IMR-90 (cell line): ENCODE results near the gene EIF2B2. TPM values are rescaled to one million over a fixed set of nuclear protein-coding genes. Genes with fewer than 3 reads are reported as not detected.

ENCODE experiments used
- ATAC-seq: fragments of 200-7000 bp; cut with Tn5 transposase; 2 replicates; pipeline ENCODE4 v1.9.1; 2020; ENCODE audit warnings: low read depth, mild to moderate bottlenecking, moderate library complexity
- BruUV-seq: library from RNA; stranded (reverse); fragments of 400-500 nt; replicated peaks from 2 replicates; lab custom pipeline; 2021; lab: Mats Ljungman, UMichigan
- CTCF ChIA-PET: fragments of 300-600 bp; formaldehyde crosslinking; extraction: SDS; loops from one replicate; lab custom pipeline; 2021; ENCODE audit warnings: antibody characterized with exemption; lab: Yijun Ruan, JAX
- POLR2A ChIA-PET: fragments of 300-600 bp; sonication (Branson Sonifier 250); formaldehyde crosslinking; loops from one replicate; lab custom pipeline; 2022; ENCODE audit warnings: antibody characterized with exemption; ENCODE audit not compliant: unreplicated experiment; lab: Charles Lee
- DNase-seq: peaks from one replicate; pipeline ENCODE4 v3.0.0; 2013
- H2AFZ ChIP-seq: replicated peaks from 2 replicates; pipeline ENCODE3; 2013; ENCODE audit warnings: low read length, mild to moderate bottlenecking; ENCODE audit not compliant: poor library complexity
- H2AK5ac ChIP-seq: 2 replicates; pipeline ENCODE4 v1.6.1; 2013; ENCODE audit warnings: low read depth, low read length, inconsistent platforms
- H2AK9ac ChIP-seq: replicated peaks from 2 replicates; pipeline ENCODE3; 2013; ENCODE audit warnings: mild to moderate bottlenecking, low read depth, low read length, moderate library complexity; ENCODE audit not compliant: poor library complexity
- H2BK120ac ChIP-seq: 2 replicates; pipeline ENCODE4 v1.6.1; 2013; ENCODE audit warnings: low read depth, low read length, inconsistent platforms
- H2BK15ac ChIP-seq: 3 replicates; pipeline ENCODE4 v1.6.1; 2013; ENCODE audit warnings: low read depth, low read length, inconsistent platforms
- H2BK20ac ChIP-seq: 2 replicates; pipeline ENCODE4 v1.6.1; 2013; ENCODE audit warnings: low read depth, mild to moderate bottlenecking, inconsistent platforms, low read length, moderate library complexity
- H2BK5ac ChIP-seq: 2 replicates; pipeline ENCODE4 v1.6.1; 2013; ENCODE audit warnings: mild to moderate bottlenecking, low read depth, low read length, inconsistent platforms; ENCODE audit not compliant: poor library complexity, severe bottlenecking
- H3K14ac ChIP-seq: replicated peaks from 2 replicates; pipeline ENCODE4 v1.6.1; 2013; ENCODE audit warnings: low read depth, low read length, inconsistent platforms
- H3K18ac ChIP-seq: 2 replicates; pipeline ENCODE4 v1.6.1; 2013; ENCODE audit warnings: low read depth, low read length, control low read depth
- H3K23ac ChIP-seq: 2 replicates; pipeline ENCODE4 v1.6.1; 2013; ENCODE audit warnings: low read depth, low read length, inconsistent platforms
- H3K27ac ChIP-seq: 2 replicates; pipeline ENCODE4 v1.5.1; 2013; ENCODE audit warnings: mild to moderate bottlenecking, control low read depth, low read length; ENCODE audit not compliant: insufficient read depth
- H3K27me3 ChIP-seq: 2 replicates; pipeline ENCODE4 v1.6.1; 2013; ENCODE audit warnings: low read length; ENCODE audit not compliant: control insufficient read depth, insufficient read depth
- H3K36me3 ChIP-seq: 2 replicates; pipeline ENCODE4 v1.6.1; 2013; ENCODE audit warnings: low read length, mixed read lengths; ENCODE audit not compliant: control insufficient read depth, insufficient read depth
- H3K4ac ChIP-seq: 2 replicates; pipeline ENCODE4 v1.6.1; 2013; ENCODE audit warnings: low read depth, low read length, inconsistent platforms
- H3K4me1 ChIP-seq: 2 replicates; pipeline ENCODE4 v1.6.1; 2013; ENCODE audit warnings: low read length, mixed read lengths; ENCODE audit not compliant: control insufficient read depth, insufficient read depth
- H3K4me2 ChIP-seq: 2 replicates; pipeline ENCODE4 v1.6.1; 2013; ENCODE audit warnings: low read depth, mild to moderate bottlenecking, control low read depth, low read length, moderate library complexity
- H3K4me3 ChIP-seq: 2 replicates; pipeline ENCODE4 v1.5.1; 2013; ENCODE audit warnings: low read depth, mild to moderate bottlenecking, control low read depth, low read length, moderate library complexity; ENCODE audit not compliant: insufficient read depth
- H3K56ac ChIP-seq: 2 replicates; pipeline ENCODE4 v1.6.1; 2013; ENCODE audit warnings: low read length, inconsistent platforms; ENCODE audit not compliant: insufficient read depth; ENCODE audit errors: extremely low read depth
- H3K79me1 ChIP-seq, 2 experiments: 2 replicates each; pipeline ENCODE4 v1.6.1; 2013; ENCODE audit warnings: low read length in 2 of 2, inconsistent platforms in 1 of 2, low read depth in 1 of 2
- H3K9ac ChIP-seq: 2 replicates; pipeline ENCODE4 v1.6.1; 2013; ENCODE audit warnings: low read depth, low read length, control low read depth
- H3K9me1 ChIP-seq: 2 replicates; pipeline ENCODE4 v1.6.1; 2013; ENCODE audit warnings: low read length, inconsistent platforms; ENCODE audit not compliant: insufficient read depth
- H3K9me3 ChIP-seq: 2 replicates; pipeline ENCODE4 v1.6.1; 2013; ENCODE audit warnings: low read length; ENCODE audit not compliant: control insufficient read depth, insufficient read depth
- H4K20me1 ChIP-seq: 2 replicates; pipeline ENCODE4 v1.6.1; 2013; ENCODE audit warnings: low read length, inconsistent platforms; ENCODE audit not compliant: insufficient read depth
- H4K5ac ChIP-seq: 2 replicates; pipeline ENCODE4 v1.6.1; 2013; ENCODE audit warnings: mild to moderate bottlenecking, low read depth, low read length, control low read depth
- H4K8ac ChIP-seq, 2 experiments: 2 replicates each; pipeline ENCODE4 v1.6.1; 2013; ENCODE audit warnings: low read depth in 2 of 2, low read length in 2 of 2, control low read depth in 1 of 2, inconsistent platforms in 1 of 2
- H4K91ac ChIP-seq: 2 replicates; pipeline ENCODE4 v1.6.1; 2013; ENCODE audit warnings: low read depth, low read length, inconsistent platforms; ENCODE audit not compliant: insufficient read depth
- BHLHE40 ChIP-seq: fragments of 150-350 bp; IDR thresholded peaks from 2 replicates; pipeline ENCODE4 v1.6.1; 2016; ENCODE audit warnings: mild to moderate bottlenecking, low read depth, low read length
- MXI1 ChIP-seq: IDR thresholded peaks from 2 replicates; pipeline ENCODE4 v1.6.1; 2012; ENCODE audit warnings: low read depth, mild to moderate bottlenecking, low read length, moderate library complexity, borderline replicate concordance
- POLR2A ChIP-seq: IDR thresholded peaks from 2 replicates; pipeline ENCODE4 v1.6.1; 2012; ENCODE audit warnings: mild to moderate bottlenecking, low read depth, low read length
- RCOR1 ChIP-seq: IDR thresholded peaks from 2 replicates; pipeline ENCODE4 v1.6.1; 2012; ENCODE audit warnings: mild to moderate bottlenecking, low read length, improper control_type of control experiment; ENCODE audit not compliant: insufficient replicate concordance
- WGBS, 2 experiments: methylation state at CpG; one replicate each; pipeline versions ENCODE4 v1.1.5 to v1.1.7; 2013; ENCODE audit warnings: missing lambda C conversion rate in 2 of 2; ENCODE audit not compliant: insufficient read length in 1 of 2; ENCODE audit errors: extremely low coverage in 2 of 2; 5-methylcytosine and 5-hydroxymethylcytosine counted together
- dilution Hi-C: fragments of 300-500 bp; cut with HindIII; formaldehyde crosslinking; loops from one replicate; pipeline ENCODE4 v1.14.3; 2018; ENCODE audit warnings: low sequenced_read_pairs; ENCODE audit not compliant: unreplicated experiment
- in situ Hi-C: fragments of 300-500 bp; cut with MboI; formaldehyde crosslinking; loops from 3 replicates; pipeline ENCODE4 v1.14.3; 2019; ENCODE audit warnings: low sequenced_read_pairs, inconsistent platforms, mixed read lengths
- intact Hi-C: fragments of 100-400 bp; cut with micrococcal nuclease; formaldehyde crosslinking; loops from 2 replicates; pipeline ENCODE4 v1.10.0; 2022
- polyA plus RNA-seq, 3 experiments: library from polyadenylated mRNA; depleted of rRNA; stranded (reverse); fragments of >200 nt; gene quantifications; 2 replicates each; pipeline ENCODE4 v1.2.3, GENCODE V29; 2012; ENCODE audit warnings: low replicate concordance in 1 of 3
- total RNA-seq: library from RNA; depleted of rRNA; stranded (reverse); fragments of >200 nt; gene quantifications from 2 replicates; pipeline ENCODE4 v1.2.3, GENCODE V29; 2012

Gene EIF2B2
- total and polyA plus RNA-seq, 2 of the 4 experiments (the other 2 are of a cell fraction), result 63.6 to 70.1 TPM

DNA sequence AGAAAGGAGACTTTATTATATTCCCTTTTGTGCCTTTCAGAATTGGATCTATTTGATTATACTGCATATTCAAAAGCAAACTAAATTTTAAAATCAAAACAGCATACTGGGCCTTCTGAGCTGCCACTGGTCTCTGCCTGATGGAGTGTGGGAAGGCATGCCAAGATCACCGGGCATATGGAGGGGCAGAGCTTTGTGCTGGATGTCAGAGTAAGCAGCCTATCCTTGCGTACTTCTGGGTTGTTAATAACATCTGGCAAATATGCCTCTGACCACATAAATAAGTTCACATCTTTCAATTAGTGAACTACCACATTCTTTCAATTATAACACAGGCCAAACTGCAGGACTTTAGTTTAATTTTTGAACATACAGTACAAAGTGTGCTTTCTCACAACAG lies 30.2 kb downstream of the EIF2B2 start:
- Histone ChIP-seq H3K14ac (no peak overlapping the region), H2BK5ac (no peak overlapping the region), H3K23ac (no peak overlapping the region), H2BK20ac (no peak overlapping the region), H3K9me3 (no peaks in the 10 kb centered on the region), H2AFZ (no peak overlapping the region), H3K18ac (no peak overlapping the region), H3K4ac (no peak overlapping the region), H3K4me3 (no peak overlapping the region), H3K36me3 (peaks cover 9% of the 10 kb centered on the region; the same call in 1 of the 2 replicates), H3K9ac (no peak overlapping the region), H4K91ac (no peak overlapping the region), H3K4me2 (no peak overlapping the region), H3K56ac (no peak overlapping the region), H3K27ac (no peak overlapping the region), H3K27me3 (no peaks in the 10 kb centered on the region), H4K20me1 (no peaks in the 10 kb centered on the region), H3K79me1 (no peaks in the 10 kb centered on the region), H3K4me1 (no peaks in the 10 kb centered on the region), H2BK120ac (no peak overlapping the region), H2AK5ac (no peak overlapping the region), H2AK9ac (no peak overlapping the region), H4K8ac (no peak overlapping the region), H4K5ac (no peak overlapping the region), H3K9me1 (no peaks in the 10 kb centered on the region), H2BK15ac (no peak overlapping the region)
- POLR2A ChIA-PET, result no interaction called here
- BruUV-seq, result no TSS peak
- DNase-seq, result no peak
- CTCF ChIA-PET, result interaction anchor here (1.4 kb wide), 1 partner anchor 86 kb away, joined by 3 read pairs; no protein-coding TSS in a partner anchor
- no peak for ATAC-seq
- no CpG with 5 or more reads among the region's 2 CpGs for WGBS, 2 experiments
- in situ Hi-C loops, result no loop called here
- intact Hi-C loops, result no loop called here
- TF ChIP-seq POLR2A, result no peak
- TF ChIP-seq MXI1, result no peak
- no peak for TF ChIP-seq RCOR1
- no peak for TF ChIP-seq BHLHE40
- dilution Hi-C loops, result no loop called here
